C4-2B (cell line): ENCODE results near the gene UNKL.

Source experiments
- ZFX ChIP-seq: fragments of 450-650 bp; IDR thresholded peaks from 2 replicates; pipeline ENCODE4 v1.6.1; 2017
- TF ChIP-seq, protein P1 (sequence below): fragments of 450-650 bp; conservative IDR thresholded peaks from 2 replicates; pipeline ENCODE4 v1.5.1; 2017; ENCODE audit warnings: mild to moderate bottlenecking

GRCh38 chr16:1456951-1457350 lies 42.4 kb upstream of the UNKL start:
- TF ChIP-seq, protein P1, sequence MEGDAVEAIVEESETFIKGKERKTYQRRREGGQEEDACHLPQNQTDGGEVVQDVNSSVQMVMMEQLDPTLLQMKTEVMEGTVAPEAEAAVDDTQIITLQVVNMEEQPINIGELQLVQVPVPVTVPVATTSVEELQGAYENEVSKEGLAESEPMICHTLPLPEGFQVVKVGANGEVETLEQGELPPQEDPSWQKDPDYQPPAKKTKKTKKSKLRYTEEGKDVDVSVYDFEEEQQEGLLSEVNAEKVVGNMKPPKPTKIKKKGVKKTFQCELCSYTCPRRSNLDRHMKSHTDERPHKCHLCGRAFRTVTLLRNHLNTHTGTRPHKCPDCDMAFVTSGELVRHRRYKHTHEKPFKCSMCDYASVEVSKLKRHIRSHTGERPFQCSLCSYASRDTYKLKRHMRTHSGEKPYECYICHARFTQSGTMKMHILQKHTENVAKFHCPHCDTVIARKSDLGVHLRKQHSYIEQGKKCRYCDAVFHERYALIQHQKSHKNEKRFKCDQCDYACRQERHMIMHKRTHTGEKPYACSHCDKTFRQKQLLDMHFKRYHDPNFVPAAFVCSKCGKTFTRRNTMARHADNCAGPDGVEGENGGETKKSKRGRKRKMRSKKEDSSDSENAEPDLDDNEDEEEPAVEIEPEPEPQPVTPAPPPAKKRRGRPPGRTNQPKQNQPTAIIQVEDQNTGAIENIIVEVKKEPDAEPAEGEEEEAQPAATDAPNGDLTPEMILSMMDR, result no peak
- no peak for TF ChIP-seq ZFX
